Keratinocyte (primary cell): Measurements from ENCODE around the gene SHC3. TPM values are rescaled to one million over a fixed set of nuclear protein-coding genes. Genes with fewer than 3 reads are reported as not detected.

Source experiments
- DNase-seq: peaks from one replicate; pipeline ENCODE4 v3.0.0-alpha.2; 2011; ENCODE audit warnings: low read depth, missing footprints, low spot score
- FAIRE-seq: peaks from 2 replicates; lab custom pipeline; 2011; peaks lifted over from hg19 to GRCh38; lab: Jason Lieb, UNC
- H2AFZ ChIP-seq: 2 replicates; pipeline ENCODE4 v1.6.0; 2012; ENCODE audit warnings: low read length, control low read depth, inconsistent platforms; ENCODE audit not compliant: control insufficient read depth
- H3K27ac ChIP-seq: 2 replicates; pipeline ENCODE4 v1.5.1; 2011; ENCODE audit warnings: low read length; ENCODE audit not compliant: control insufficient read depth, insufficient read depth
- H3K27me3 ChIP-seq: 3 replicates; pipeline ENCODE4 v1.6.0; 2011; ENCODE audit warnings: low read length; ENCODE audit not compliant: control insufficient read depth, insufficient read depth; ENCODE audit errors: extremely low read depth
- H3K36me3 ChIP-seq, 2 experiments: 2 replicates in 1 of 2; 3 replicates in 1 of 2; pipeline ENCODE4 v1.5.1; 2011; ENCODE audit warnings: low read length in 2 of 2, mild to moderate bottlenecking in 1 of 2; ENCODE audit not compliant: control insufficient read depth in 2 of 2, insufficient read depth in 2 of 2; ENCODE audit errors: extremely low read depth in 1 of 2
- H3K4me1 ChIP-seq: 3 replicates; pipeline ENCODE4 v1.5.1; 2011; ENCODE audit warnings: low read length; ENCODE audit not compliant: control insufficient read depth, insufficient read depth; ENCODE audit errors: extremely low read depth
- H3K4me2 ChIP-seq: 3 replicates; pipeline ENCODE4 v1.6.0; 2011; ENCODE audit warnings: low read depth, low read length; ENCODE audit not compliant: control insufficient read depth, insufficient read depth; ENCODE audit errors: extremely low read depth
- H3K4me3 ChIP-seq, 3 experiments: fragments of 200-600 bp in 1 of 3; sonication (generic) in 1 of 3; 2 replicates in 2 of 3; 3 replicates in 1 of 3; pipeline ENCODE4 v1.5.1; 2011 to 2016; ENCODE audit warnings: low read length in 3 of 3, mild to moderate bottlenecking in 3 of 3, control low read depth in 2 of 3, inconsistent platforms in 1 of 3, low read depth in 1 of 3, mixed read lengths in 1 of 3, mixed run types in 1 of 3, moderate library complexity in 1 of 3; ENCODE audit not compliant: control insufficient read depth in 2 of 3, insufficient read depth in 2 of 3; ENCODE audit errors: extremely low read depth in 1 of 3
- H3K79me2 ChIP-seq: 2 replicates; pipeline ENCODE4 v1.6.0; 2012; ENCODE audit warnings: low read length; ENCODE audit not compliant: control insufficient read depth, insufficient read depth
- H3K9ac ChIP-seq: 3 replicates; pipeline ENCODE4 v1.6.0; 2011; ENCODE audit warnings: low read length; ENCODE audit not compliant: control insufficient read depth, insufficient read depth; ENCODE audit errors: extremely low read depth
- H3K9me1 ChIP-seq: 3 replicates; pipeline ENCODE4 v1.6.0; 2011; ENCODE audit warnings: low read length; ENCODE audit not compliant: control insufficient read depth, insufficient read depth; ENCODE audit errors: extremely low read depth
- H3K9me3 ChIP-seq: 2 replicates; pipeline ENCODE4 v1.5.1; 2012; ENCODE audit warnings: low read depth, low read length; ENCODE audit not compliant: control insufficient read depth
- H4K20me1 ChIP-seq: 3 replicates; pipeline ENCODE4 v1.6.0; 2011; ENCODE audit warnings: low read length; ENCODE audit not compliant: control insufficient read depth, insufficient read depth; ENCODE audit errors: extremely low read depth
- EZH2 ChIP-seq: IDR thresholded peaks from one replicate; pipeline ENCODE4 v1.6.1; 2012; ENCODE audit warnings: inconsistent platforms, mild to moderate bottlenecking, low read length, moderate library complexity
- dilution Hi-C: fragments of 300-500 bp; cut with MboI; formaldehyde crosslinking; loops from one replicate; pipeline ENCODE4 v1.7.0; 2020; ENCODE audit warnings: low sequenced_read_pairs; ENCODE audit not compliant: extremely low pct_ligation_motif_present
- polyA plus RNA-seq, 5 experiments: library from polyadenylated mRNA; depleted of rRNA in 3 of 5; stranded (reverse) in 3 of 5; stranded (forward) in 1 of 5; unstranded in 1 of 5; fragments of >200 nt; gene quantifications; 1 replicate in 1 of 5; 2 replicates in 3 of 5; 3 replicates in 1 of 5; pipeline versions ENCODE4 v1.2.1 to v1.2.3, GENCODE V29; 2011 to 2012; ENCODE audit warnings: missing spikeins in 2 of 5, low read depth in 1 of 5, low replicate concordance in 1 of 5
- TF ChIP-seq, protein P1 (sequence below), 3 experiments: IDR thresholded peaks in 1 of 3; conservative IDR thresholded peaks in 1 of 3; optimal IDR thresholded peaks in 1 of 3; 2 replicates in 2 of 3; 3 replicates in 1 of 3; pipeline versions ENCODE3 to v1.5.1; 2011; ENCODE audit warnings: low read length in 3 of 3, mild to moderate bottlenecking in 3 of 3, moderate library complexity in 2 of 3, control low read depth in 1 of 3, inconsistent platforms in 1 of 3; ENCODE audit not compliant: insufficient read depth in 2 of 3; ENCODE audit errors: extremely low read depth in 1 of 3

SHC3 gene
- polyA plus RNA-seq, 1 donor (not counting 4 experiments of a cell fraction or from before 2014, with no cell fraction given) = 0.03 TPM

GRCh38 chr9:89053301-89053700, 125.3 kb downstream of the SHC3 start:
- FAIRE-seq = no peak
- H3K4me1 ChIP-seq = no peaks in the 10 kb centered on the region
- TF ChIP-seq EZH2 = no peak
- TF ChIP-seq, protein P1, sequence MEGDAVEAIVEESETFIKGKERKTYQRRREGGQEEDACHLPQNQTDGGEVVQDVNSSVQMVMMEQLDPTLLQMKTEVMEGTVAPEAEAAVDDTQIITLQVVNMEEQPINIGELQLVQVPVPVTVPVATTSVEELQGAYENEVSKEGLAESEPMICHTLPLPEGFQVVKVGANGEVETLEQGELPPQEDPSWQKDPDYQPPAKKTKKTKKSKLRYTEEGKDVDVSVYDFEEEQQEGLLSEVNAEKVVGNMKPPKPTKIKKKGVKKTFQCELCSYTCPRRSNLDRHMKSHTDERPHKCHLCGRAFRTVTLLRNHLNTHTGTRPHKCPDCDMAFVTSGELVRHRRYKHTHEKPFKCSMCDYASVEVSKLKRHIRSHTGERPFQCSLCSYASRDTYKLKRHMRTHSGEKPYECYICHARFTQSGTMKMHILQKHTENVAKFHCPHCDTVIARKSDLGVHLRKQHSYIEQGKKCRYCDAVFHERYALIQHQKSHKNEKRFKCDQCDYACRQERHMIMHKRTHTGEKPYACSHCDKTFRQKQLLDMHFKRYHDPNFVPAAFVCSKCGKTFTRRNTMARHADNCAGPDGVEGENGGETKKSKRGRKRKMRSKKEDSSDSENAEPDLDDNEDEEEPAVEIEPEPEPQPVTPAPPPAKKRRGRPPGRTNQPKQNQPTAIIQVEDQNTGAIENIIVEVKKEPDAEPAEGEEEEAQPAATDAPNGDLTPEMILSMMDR (optimal IDR thresholded peaks at IDR 0.05 in 1 of 3, IDR thresholded peaks at IDR 0.05 in 1 of 3, conservative IDR thresholded peaks at IDR 0.05 in 1 of 3; ENCODE audit: extremely low read depth in 1 of 3, insufficient read depth in 2 of 3, low read length in 3 of 3) = no peak

GRCh38 chr9:89052470-89053097, 126.0 kb downstream of the SHC3 start:
- no peak overlapping the region for H3K4me3 ChIP-seq
- dilution Hi-C loops = no loop called here

More at GRCh38 chr9:89053301-89053700, 125.3 kb downstream of the SHC3 start:
- DNase-seq = no peak
- H2AFZ ChIP-seq = no peak overlapping the region
- no peak overlapping the region for H3K4me2 ChIP-seq
- no peaks in the 10 kb centered on the region for H3K9me1 ChIP-seq
- no peaks in the 10 kb centered on the region for H3K36me3 ChIP-seq
- dilution Hi-C loops = no loop called here
- H3K9ac ChIP-seq = no peak overlapping the region
- H3K27ac ChIP-seq = no peak overlapping the region
- no peak overlapping the region for H3K4me3 ChIP-seq
- H3K9me3 ChIP-seq = peaks cover 1% of the 10 kb centered on the region
- H3K27me3 ChIP-seq = no peaks in the 10 kb centered on the region
- no peaks in the 10 kb centered on the region for H4K20me1 ChIP-seq
- H3K79me2 ChIP-seq = no peaks in the 10 kb centered on the region

More at GRCh38 chr9:89052470-89053097, 126.0 kb downstream of the SHC3 start:
- Histone ChIP-seq H4K20me1 (no peaks in the 10 kb centered on the region), H3K27ac (no peak overlapping the region), H2AFZ (no peak overlapping the region), H3K36me3 (no peaks in the 10 kb centered on the region), H3K9me3 (no peaks in the 10 kb centered on the region), H3K4me2 (no peak overlapping the region), H3K9me1 (no peaks in the 10 kb centered on the region), H3K9ac (no peak overlapping the region), H3K4me1 (no peaks in the 10 kb centered on the region), H3K79me2 (no peaks in the 10 kb centered on the region), H3K27me3 (no peaks in the 10 kb centered on the region)
- FAIRE-seq (no peak), DNase-seq (no peak)
- no peak for TF ChIP-seq EZH2
- TF ChIP-seq, protein P1 (optimal IDR thresholded peaks at IDR 0.05 in 1 of 3, IDR thresholded peaks at IDR 0.05 in 1 of 3, conservative IDR thresholded peaks at IDR 0.05 in 1 of 3; ENCODE audit: extremely low read depth in 1 of 3, insufficient read depth in 2 of 3, low read length in 3 of 3) = no peak
